Esophagus mucosa (tissue), 1 donor: ENCODE measurements around the gene GP9. TPM values are rescaled to one million over a fixed set of nuclear protein-coding genes. Genes with fewer than 3 reads are reported as not detected.

ENCODE experiments used
- ATAC-seq: fragments of 200-7000 bp; cut with Tn5 transposase; one replicate; pipeline ENCODE4 v1.9.1; 2020
- total RNA-seq: library from RNA; stranded (reverse); gene quantifications from one replicate; pipeline ENCODE4 v1.2.4, GENCODE V29; 2023
- donor health status: DM: yes; HTN: yes; CAD: no.

The GP9 gene
- total RNA-seq, result not detected

DNA sequence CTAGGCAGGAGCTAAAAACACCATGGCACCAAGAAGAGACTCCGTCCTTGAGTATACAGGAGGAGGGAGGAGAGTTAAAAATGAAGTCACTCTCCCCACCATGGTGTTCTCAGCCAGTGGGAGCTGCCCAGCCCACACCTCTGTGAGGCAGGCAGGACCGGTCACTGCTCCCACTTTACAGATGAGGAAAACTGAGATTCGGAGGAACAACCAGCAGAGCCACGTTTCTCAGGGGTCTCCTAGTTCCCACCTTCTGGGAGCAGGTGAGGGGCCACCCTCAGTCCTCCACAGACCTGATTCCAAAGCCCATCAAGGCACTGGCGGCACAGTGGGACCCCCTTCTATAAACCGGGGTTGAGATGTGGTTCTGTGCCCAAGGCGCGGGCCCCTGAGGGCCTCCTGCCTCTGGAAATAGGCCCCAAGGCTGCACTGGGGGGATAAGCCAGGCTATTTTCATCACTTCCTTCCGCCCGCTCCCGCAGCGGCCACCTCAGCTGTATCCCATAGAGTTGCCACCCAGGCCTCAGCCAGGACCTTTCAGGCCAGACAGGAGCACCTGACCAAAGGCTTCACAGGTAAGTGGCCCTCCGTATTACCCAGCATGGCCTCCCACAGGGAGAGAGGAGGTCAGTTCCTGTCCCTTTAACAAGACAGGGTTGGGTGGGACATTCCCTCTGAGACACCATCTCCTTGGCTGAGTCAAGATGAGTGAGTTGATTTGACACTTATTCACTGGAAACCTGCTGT is at the start of gene GP9:
Gene GP9 (plus strand): TSS at position 504 of the 747 bp plus-strand sequence. CDS start 961 bp downstream, outside the sequence.
- no peak for ATAC-seq

- ATAC-seq, result no peak
Measured at GRCh38 chr3:129013491-129013891, 47.1 kb upstream of the GP9 start.

DNA sequence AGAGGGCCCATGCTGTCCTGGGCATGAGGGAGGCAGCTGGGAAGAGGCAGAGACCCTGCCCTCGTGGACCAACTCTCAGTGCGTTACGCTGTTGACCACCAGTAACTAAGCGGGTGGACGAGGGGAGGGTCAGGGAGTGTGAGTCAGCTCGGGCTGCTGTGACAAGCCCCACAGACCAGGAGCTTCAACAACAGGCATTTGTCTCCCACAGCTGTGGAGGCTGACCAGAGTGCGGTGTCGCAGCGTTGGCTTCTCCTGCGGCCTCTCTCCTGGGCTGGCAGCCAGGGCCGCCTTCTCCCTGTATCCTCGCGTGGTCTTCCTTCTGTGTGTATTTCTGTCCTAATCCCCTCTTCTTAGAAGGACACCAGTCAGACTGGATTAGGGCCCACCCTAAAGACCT is 46.4 kb upstream of the GP9 start:
- no peak for ATAC-seq

GRCh38 chr3:129014793-129015345 is 45.7 kb upstream of the GP9 start:
- ATAC-seq, result no peak

DNA sequence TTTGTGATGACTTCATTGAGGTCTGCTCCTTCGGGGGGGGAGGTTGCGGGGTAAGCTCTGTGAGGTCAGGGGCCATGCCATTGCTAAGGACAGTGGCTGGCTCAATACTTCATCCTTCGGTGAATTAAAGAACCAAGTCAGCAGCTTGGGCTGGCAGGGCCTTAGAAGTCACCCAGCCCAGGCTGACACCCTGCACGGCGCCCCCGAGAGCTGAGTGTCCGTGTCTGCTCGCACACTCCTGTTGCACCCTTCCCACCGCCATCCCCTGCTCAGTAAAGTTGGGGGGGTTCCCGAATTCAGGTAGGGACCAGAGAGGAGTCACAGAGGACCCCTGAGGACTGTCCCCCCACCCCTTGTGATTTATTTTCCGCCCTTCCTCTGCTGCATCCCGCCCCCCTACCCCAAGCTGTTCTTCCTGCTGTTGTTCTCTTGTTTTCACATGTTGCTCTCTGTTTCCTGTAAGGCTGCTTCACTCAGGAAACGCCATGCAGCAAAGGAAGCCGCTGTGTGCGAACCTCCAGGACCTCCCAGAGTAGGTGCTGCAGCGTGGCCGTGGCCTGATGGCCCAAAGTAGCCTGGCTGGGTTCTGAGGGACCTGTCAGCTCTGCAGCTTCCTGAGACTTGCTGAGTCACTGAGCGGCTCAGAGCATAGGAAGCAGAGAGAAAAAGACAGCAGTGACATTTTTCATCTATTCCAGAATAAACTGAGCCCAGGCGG is 45.0 kb upstream of the GP9 start:
- peak; percentile 26 for ATAC-seq

- peak; percentile 68 for ATAC-seq
Measured at GRCh38 chr3:129016356-129016719, 44.2 kb upstream of the GP9 start.

- peak; percentile 26 for ATAC-seq
Measured at GRCh38 chr3:129016720-129017483, 43.7 kb upstream of the GP9 start.

- ATAC-seq, result no peak
Measured at GRCh38 chr3:129017484-129017899, 43.1 kb upstream of the GP9 start.

DNA sequence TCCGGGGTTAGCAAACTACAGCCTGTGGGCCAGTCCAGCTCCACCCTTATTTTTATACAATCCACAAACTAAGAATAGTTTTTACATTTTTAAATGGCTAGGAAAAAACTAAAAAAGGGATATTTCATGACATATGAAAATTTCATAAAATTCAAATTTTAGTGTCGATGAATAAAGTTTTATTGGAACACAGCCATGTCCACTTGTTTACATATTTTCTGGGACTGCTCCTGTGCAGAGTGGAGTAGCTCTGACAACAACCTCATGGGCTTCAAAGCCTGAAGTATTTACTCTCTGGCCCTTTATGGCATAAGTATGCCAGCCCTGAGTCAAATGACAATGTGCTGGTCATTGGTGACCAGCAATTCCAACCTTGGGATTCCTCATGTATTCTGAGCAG is 42.3 kb upstream of the GP9 start:
- no peak for ATAC-seq

- no peak for ATAC-seq
Measured at GRCh38 chr3:129018751-129019150, 41.8 kb upstream of the GP9 start.

DNA sequence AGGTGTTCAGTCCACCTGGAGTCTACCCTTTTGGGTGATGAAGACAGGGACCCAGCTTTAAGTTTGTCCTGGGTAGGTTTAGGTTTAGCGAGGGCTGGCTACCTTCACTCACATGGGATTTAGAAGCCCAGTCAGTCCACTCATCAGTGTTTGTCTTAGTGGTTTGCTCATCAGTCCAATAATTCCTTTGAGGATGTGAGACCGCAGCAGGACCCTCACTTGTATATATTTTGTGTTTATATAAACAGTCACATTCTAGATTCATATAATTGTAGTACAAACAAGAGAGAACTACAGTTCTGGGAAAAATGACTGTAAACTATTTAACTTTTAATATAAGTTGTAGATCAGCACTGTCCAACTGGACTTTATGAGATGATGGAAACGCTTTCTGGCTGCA is 41.3 kb upstream of the GP9 start:
- no peak for ATAC-seq

GRCh38 chr3:129020691-129021090 is 39.9 kb upstream of the GP9 start:
- ATAC-seq, result no peak

DNA sequence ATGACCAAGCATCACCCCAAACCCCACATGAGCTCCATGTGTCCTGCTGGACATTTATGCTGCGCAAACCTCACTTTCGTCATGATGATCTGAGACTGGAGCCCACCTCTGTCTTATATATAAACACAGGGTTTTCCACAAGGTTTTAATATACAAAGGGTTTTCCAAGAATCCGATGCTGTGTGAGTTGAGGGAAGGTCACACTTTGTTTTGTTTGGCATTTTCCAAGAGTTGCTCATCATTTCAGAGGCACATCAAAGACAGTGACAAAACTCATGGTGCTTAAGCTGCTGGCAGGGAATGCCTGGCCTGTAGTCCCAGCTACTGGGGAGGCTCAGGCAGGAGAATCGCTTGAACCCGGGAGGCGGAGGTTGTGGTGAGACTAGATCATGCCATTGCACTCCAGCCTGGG is 39.4 kb upstream of the GP9 start:
- no peak for ATAC-seq

DNA sequence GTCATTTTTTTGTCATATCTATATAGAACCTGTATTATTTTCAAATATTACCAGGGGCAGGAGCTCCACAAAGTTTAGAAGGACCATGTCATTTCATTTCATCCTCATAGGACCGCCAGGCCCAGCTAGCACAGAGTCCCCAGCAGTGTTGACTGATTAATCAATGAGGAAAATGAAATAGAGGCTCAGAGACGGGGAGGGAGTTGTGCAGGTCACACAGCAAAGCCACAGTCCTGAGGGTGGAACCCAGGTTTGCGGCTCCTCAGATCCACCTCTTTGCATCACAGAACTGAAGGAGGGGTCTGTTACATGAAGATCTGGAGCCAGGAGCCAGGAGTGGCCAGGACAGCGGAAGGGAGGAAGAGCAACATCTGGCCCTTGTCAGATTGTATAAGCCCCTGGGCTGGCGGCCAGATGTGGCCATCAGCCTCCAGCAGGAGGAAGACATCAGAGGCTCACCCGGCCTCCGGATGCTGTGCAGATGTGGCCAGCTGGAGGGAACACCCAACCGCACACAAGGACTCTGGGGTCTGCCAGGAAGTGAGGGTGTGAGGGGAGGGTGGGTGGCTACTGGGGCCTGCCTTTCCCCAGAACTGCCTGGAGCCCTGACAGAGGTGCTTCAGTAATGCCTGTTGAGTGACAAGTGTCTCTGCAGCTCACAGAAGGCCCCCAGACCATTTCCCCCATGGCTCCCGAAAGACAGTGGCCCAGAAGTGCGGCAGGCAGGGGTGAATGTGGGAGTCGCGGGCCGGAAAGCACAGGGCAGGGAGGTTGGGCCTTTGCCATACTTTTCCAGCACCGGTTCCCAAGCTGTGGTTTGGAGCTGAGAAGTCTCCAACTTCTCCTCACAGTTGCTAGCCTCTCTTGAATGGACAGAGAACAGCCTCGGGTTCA is 38.2 kb upstream of the GP9 start:
- no peak for ATAC-seq

GRCh38 chr3:129023008-129023358 is 37.6 kb upstream of the GP9 start:
- ATAC-seq, result no peak

DNA sequence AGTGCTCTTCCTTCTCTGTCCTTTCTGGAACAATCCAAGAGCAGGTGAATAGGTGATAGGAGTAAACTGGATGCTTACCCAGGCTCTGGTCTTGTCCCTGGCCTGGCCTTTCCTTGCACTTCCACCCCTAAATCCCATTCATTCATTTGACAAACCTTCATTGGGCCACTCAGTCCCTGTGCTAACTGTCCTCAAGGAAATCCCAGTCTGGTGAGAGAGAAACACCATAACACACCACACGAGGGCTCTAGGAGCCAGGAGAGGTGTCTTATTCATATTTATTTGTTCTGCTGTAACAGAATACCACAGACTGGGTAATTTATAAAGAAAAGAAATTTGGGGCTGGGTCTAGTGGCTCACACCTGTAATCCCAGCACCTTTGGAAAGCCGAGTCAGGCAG is 36.7 kb upstream of the GP9 start:
- peak; percentile 29 for ATAC-seq

GRCh38 chr3:129025108-129025507 is 35.5 kb upstream of the GP9 start:
- no peak for ATAC-seq

- ATAC-seq, result no peak
Measured at GRCh38 chr3:129025691-129026435, 34.7 kb upstream of the GP9 start.

DNA sequence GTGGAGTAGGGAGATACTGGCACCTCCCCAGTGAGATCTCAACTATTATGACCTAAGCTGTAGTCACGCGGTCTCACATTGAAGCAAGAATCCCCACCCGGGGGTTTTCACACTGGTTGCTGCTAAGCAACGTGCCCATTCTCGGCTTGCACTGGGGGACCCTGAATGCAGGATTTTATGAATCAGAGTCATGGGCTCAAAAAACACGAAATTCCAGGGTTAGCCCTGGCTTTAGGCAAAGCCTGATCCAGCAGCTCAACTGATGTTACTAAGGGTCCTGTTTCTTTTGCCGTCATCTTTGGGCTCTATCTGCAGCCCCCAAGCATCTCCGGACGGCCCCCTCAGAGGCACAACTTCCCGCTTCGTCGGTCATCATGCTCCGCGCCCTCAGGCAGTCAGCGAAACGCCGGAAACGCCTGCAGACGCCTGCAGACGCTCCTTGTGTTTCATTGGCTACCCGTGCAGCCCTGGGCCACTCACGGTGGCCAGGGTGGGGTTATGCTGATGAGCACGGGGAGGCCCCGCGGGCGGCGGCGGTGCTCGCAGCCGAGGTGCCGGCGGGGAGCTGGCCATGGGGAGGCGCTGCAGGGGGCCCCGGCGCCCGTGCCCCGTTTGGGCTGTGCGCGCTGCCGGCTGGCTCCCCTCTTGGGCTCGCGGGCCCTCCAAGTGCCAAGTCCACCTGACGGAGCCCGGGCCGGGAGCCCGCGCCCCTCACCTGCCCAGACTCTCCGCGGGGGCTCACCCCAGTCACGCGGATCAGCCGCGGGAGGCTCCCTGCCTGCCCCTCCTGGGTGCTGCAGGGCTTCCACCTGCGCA is 33.6 kb upstream of the GP9 start:
- ATAC-seq, result peak; percentile 97

DNA sequence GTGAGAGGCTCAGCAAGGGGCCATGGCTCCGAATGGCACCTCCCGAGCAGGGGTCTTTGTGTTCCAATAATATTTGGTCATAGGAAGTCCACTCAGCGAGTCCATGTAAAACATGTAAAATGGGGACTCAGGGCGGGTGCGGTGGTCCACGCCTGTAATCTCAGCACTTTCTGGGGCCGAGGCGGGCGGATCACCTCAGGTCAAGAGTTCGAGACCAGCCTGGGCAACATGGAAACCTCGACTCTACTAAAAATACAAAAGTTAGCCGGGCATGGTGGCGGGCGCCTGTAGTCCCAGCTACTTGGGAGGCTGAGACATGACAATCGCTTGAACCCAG is 33.1 kb upstream of the GP9 start:
- no peak for ATAC-seq

DNA sequence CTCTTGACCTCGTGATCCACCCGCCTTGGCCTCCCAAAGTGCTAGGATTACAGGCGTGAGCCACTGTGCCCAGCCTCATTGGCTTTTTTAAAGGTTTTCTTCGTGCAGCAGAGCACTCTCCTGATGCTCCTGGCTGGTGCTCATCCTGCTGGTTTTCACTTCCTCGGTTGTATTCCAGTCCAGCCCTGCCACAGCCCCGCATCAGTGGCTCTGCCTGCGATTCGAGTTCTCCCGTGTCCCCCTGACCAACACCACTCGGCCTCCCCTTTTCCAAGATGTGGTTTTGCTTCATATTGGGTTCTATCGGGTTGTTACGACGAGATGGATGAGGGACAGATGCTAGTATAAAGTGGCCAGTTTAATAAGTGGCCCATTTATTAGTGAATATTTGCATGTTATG is 31.7 kb upstream of the GP9 start:
- ATAC-seq, result no peak
